Left renal cortex interstitium (tissue), 4 donors: ENCODE measurements around the gene SLX4IP. TPM values are rescaled to one million over a fixed set of nuclear protein-coding genes. Genes with fewer than 3 reads are reported as not detected.

Experiments used
- DNase-seq, 4 donors: peaks; one replicate each; pipeline ENCODE4 v3.0.0-alpha.2; 2013; ENCODE audit warnings: low read depth in 4 of 4, low spot score in 2 of 4, missing footprints in 1 of 4
- polyA plus RNA-seq, 4 donors: library from polyadenylated mRNA; unstranded; fragments of 120-200 nt; gene quantifications; one replicate each; pipeline ENCODE4 v1.2.1, GENCODE V29; 2013; ENCODE audit not compliant: insufficient read length in 4 of 4

SLX4IP gene
- polyA plus RNA-seq, 4 donors: 5.6 to 12.5 (median 8.2) TPM

DNA sequence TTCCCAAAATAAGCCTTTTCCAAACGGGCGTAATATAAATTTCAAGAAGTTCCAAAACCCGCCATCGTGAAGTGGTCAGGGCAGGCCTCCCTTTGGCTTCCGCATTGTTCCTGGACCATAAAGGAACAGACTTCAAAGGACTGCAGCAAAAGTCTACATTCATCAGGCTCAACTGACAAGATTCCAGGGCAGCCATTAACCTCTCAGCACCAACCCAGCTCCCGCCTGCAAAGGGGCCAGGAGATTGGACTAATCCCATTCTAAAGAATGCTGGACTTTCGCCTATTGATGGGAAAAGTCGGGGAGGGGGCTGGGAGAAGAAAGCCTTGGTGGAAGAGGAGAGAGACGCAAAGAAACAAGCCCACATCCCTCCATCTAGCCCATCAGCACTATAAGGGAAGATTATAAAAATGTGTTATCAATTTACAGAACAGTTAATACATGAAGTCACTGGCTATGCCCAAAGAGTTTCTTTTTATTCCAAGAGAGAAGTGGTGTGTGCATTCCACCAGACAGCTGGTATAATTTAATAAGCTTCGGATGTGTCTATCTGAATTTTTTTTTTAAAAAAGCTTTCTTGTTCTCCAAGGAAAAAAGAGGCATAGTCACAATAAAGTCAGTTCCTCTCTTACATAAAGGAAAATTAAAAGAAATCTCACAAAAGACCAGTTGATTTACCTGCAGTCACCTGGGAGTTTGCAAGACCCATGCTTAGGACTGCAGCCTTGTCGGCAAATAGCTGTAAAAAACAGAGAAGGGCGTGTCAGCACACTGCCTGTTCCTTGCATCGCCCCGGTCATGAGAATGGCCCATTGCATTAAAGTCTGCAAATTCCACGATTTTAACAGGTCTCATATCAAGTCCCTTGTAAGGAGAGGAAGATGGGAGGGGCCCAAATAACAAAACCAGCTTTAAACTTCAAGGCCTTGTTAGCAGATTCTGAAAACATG lies 220.9 kb downstream of the SLX4IP start:
- no peak for DNase-seq

DNA sequence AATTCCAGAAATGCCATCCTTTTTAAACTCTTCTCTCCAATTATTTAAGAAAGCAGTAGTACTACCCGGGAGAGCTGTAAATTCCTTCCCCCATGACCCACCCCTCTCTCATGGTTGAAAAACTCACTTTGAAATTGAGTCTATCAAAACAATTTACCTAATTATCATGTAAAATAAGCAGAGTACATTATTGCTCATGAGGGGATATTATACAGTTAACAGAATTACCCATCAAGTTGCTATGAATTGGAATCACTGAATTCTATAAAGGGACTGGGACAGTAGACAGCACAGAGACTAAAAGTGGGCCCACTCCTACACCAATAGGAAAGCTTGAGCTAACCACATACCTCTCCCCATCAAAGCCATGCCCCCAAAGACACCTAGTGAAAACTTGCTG lies 222.3 kb downstream of the SLX4IP start:
- DNase-seq: no peak

GRCh38 chr20:10658051-10658823 lies 223.1 kb downstream of the SLX4IP start:
- DNase-seq: no peak

DNA sequence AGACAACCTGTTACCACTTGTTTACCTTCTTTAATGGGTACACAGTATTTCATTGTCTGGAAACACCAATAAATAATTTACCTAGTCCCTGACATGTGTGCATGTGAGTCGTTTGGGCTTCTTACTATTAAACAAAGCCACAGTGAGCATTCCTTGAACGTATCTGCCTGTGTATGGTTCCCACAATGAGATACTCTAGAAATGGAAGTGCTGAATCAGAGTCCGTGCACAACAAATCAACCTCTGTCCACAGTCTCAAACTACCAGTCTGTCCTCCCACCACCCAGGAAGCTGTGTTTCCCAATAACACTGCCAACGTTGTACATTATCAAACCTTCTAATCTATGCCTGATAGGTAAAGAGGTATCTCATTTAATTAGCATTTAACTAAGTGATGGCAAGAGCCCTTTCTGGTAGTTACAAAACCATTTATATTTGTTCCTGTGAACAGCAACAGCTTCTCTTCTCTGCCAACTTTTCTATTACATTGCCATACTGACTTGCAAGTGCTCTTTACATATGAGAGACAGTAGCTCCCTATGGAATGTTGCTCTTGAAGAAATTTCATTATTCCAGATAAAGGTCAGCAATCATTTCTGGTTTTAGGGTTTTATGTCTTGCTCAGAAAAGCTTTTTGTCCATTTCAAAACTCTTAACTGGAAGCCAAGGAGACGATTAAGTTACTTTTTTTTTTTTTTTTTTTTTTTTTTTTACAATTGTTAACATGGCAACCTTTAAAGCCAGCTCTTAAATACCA lies 223.9 kb downstream of the SLX4IP start:
- no peak for DNase-seq

- DNase-seq: no peak
Observed at GRCh38 chr20:10659651-10660601, 224.8 kb downstream of the SLX4IP start.

GRCh38 chr20:10660661-10661060 lies 225.6 kb downstream of the SLX4IP start:
- no peak for DNase-seq

DNA sequence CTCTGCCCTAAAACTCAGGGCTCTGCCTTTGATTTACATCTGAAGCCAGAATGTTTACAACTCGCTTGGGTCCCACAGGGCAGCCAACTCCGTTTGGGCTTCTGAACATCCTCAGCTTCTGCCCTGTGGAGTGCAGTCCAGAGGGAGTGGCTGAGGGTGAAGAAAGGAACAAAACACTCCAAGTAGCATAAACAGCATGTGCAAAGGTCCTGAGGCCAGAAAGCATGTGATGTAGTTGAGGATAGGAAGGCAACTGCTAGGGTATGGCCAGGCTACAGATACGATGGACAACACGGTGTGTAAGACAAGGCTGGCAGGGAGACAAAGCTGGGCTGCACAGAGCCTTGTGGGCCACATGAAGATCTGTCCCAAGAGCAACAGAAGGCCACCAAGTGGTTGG lies 226.2 kb downstream of the SLX4IP start:
- DNase-seq: no peak

- DNase-seq: no peak
Observed at GRCh38 chr20:10662151-10662550, 227.0 kb downstream of the SLX4IP start.

DNA sequence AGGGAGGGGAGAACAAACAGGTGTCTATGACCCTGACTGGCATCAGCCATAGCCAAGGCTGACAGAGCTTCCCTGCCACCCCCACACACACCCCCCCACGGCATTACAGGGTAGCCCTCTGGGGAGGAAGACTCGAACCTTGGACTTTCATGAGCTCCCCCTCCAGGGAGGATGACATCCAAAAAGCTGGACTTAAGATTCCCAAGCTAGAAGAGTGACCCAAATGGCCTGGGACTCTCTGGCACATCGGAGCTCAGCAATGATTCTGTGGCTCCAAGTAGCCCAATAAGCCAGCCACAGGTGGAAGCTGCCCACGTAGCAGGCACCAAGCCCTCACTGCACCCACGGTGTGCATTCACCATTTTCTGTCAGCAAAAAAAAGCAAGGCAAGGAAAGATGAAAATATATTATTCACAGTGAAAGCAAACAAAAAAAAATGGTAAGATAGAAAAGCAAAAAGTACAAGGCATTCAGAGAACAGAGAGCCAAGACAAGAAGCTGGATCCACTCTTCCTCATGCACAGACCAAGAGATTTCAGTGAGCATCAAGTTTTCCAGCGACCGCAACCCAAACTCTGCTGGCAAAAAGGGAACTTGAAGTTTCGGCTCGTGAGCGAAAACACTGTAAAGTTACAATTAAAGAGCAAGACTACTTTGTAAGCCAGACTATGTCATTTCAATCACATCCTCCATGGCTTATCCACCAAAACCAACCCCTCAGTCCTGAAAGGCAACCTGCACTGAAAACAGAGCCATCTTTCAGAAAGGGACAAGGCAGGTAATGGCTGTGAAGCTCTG lies 227.8 kb downstream of the SLX4IP start:
- no peak for DNase-seq

DNA sequence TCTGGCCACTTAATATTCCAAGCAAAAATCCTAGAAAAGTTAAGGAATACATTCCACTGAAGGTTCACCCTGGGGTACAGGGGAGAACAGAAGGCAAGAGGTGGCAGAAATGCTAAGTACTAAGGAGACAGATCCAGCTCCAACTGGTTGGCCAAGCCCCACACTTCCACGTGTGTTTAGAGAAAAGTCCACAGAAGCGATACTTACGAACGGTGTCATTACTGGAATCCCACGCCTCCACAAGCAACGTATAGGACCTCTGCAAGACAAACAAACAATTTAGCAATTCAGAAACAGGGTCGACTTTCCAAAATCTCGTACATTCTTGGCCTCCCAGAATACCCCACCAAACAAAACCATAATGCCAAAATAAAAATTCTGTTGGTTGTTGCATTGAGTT lies 228.7 kb downstream of the SLX4IP start:
- no peak for DNase-seq

DNA sequence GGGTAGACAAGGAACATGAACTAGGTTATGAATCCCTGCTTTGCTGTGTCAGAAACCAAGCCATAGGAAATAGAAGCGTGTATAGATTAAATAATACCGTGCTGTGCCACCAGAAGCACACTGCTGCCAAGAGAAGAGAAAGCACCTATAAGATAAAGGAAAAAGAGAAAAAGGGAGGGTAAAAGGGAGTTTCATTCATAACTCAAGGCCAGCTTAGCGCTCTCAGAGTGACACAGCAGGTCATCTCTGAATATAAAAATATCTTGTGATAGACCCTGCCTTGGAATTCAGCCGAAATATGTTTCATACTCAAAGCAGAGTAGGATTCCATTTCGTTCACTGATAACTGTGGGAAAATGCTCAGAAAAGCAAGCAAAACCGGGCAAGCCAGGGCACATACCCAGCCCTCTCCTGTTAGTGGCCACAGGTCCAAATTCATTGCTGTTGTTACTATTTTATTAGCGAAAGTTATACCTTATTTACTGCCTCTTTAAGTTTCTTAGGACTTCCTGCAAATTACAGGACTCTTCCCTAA lies 230.0 kb downstream of the SLX4IP start:
- DNase-seq: no peak

DNA sequence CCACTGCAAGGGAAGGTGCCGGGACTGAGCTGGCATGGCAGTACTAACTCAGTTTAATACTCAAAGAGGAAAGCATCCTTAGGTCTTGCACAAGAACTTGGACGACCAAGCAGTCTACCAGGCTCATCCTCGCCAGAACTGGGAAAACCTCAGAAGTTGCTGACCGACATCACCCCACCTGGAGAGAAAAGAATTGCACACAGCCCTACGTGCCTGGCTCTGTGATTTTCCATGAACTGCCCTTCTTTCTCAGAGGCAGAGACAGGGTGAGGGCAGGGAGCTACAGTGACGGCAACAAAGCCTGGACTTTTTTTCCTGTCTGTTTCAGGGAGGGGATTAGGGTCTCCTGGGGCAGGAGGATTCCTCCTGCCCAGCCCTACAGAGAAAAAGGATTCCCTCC lies 230.7 kb downstream of the SLX4IP start:
- DNase-seq: no peak

- DNase-seq: no peak
Observed at GRCh38 chr20:10666221-10667076, 231.3 kb downstream of the SLX4IP start.

DNA sequence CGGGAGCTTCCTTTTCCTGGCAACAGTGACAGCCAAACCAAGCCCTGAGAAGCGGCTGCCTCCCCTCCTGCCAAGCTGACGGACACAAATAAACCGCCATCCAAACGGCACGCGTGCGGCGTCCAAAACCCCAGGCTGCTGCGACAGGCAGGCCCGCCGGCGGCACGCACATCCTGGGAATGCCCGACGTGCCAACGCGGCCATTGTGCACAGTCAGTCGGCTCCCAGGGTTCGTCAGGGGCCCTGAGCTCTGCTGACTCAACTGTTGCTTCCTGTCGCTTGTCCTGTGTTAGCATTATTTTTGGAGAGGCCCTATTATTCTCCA lies 231.9 kb downstream of the SLX4IP start:
- DNase-seq: no peak

GRCh38 chr20:10667560-10668167 lies 232.6 kb downstream of the SLX4IP start:
- no peak for DNase-seq

DNA sequence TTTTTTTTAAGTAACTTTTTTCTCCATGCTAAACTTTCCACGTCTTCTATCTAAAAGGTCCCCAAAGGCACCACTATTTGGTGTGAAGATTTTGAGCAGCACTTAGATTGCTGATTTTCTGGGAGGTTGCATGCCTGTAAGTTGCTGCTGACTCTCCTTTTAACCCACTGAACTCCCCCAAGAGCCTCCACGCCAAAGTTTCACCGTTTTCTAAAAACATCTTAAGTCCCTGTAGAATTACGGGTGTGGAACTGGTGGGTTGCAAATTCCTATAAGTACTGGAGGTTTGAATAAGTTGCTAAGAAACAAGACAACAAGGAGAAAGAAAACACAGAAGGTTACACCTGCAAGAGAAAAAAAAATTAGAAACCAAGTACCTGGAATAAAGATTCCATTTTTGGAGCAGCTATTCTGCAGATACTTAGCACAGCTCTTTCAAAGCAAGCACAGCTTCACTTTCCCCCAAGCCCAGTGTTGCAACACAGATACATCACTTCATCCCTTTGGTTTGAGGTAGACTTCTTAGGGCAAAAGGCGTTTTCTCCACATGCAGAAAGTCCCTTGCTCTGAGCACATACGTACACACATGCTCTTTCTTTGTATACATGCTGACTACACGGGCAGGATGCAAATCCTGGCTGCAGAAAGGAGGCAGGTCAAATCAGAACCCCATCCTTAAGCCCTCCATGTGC lies 233.7 kb downstream of the SLX4IP start:
- no peak for DNase-seq

DNA sequence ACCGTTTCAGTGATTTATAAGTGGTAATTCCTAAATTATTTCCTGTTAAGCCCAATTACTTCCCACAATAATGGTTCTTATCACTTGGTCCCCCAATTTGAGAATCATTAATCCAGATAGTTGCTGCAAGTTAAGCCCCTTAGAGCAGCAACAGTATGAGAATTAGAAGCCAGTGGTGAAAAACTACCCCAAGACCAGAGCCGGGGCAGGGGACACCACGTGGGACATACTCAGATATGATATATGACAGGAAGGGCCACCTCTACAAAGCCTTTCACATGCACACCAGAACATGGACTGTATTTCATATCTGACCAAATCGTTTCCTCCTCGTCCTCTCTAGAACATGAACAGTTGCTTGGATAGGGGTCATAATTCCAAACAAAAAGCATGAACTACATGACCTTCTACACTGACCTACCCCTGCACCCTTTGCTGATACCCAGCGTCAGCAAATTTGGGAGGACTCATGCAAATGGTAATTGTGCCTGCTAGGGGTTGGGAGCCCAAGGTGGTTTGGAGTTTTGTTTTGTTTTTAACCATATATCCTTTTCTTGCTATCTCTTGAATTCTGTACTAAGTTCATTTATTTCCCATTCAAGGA lies 234.8 kb downstream of the SLX4IP start:
- no peak for DNase-seq
